Tibial nerve (tissue), 4 donors: ENCODE results near the gene CAMKK1. TPM values are rescaled to one million over a fixed set of nuclear protein-coding genes. Genes with fewer than 3 reads are reported as not detected.

Experiments
- DNase-seq, 2 donors: peaks; one replicate each; pipeline ENCODE4 v3.0.0-alpha.2; 2019; ENCODE audit warnings: low spot score in 2 of 2
- H3K27ac ChIP-seq, 4 donors: fragments of 200-600 bp; sonication (generic) in 3 of 4; one replicate each; pipeline ENCODE4 v1.5.1; 2017 to 2019; ENCODE audit warnings: mild to moderate bottlenecking in 1 of 4
- H3K27me3 ChIP-seq, 2 donors: fragments of 200-600 bp; sonication (generic) in 1 of 2; one replicate each; pipeline versions ENCODE4 v1.5.1 to v1.6.0; 2017 to 2019
- H3K36me3 ChIP-seq, 3 donors: fragments of 200-600 bp; sonication (generic); one replicate each; pipeline ENCODE4 v1.5.1; 2018 to 2019
- H3K4me1 ChIP-seq, 4 donors: fragments of 200-600 bp; sonication (generic) in 3 of 4; one replicate each; pipeline ENCODE4 v1.5.1; 2017 to 2019
- H3K4me3 ChIP-seq, 4 donors: fragments of 200-600 bp; sonication (generic) in 3 of 4; one replicate each; pipeline ENCODE4 v1.5.1; 2017 to 2019; ENCODE audit warnings: mild to moderate bottlenecking in 1 of 4, moderate library complexity in 1 of 4
- H3K9me3 ChIP-seq, 4 donors: fragments of 200-600 bp; sonication (generic) in 3 of 4; one replicate each; pipeline ENCODE4 v1.5.1; 2017 to 2019
- CTCF ChIP-seq, 5 experiments: fragments of 200-600 bp in 3 of 5; fragments of 450-650 bp in 2 of 5; sonication (generic) in 3 of 5; IDR thresholded peaks; one replicate each; pipeline ENCODE4 v1.5.1; 2016 to 2019; ENCODE audit warnings: antibody characterized with exemption in 5 of 5, mild to moderate bottlenecking in 3 of 5, moderate library complexity in 2 of 5
- EP300 ChIP-seq, 2 donors: sonication (generic); formaldehyde crosslinking; IDR thresholded peaks; one replicate each; pipeline ENCODE4 v1.6.1; 2017; ENCODE audit warnings: antibody characterized with exemption in 2 of 2, mild to moderate bottlenecking in 1 of 2
- POLR2A ChIP-seq, 2 donors: fragments of 450-650 bp; IDR thresholded peaks; one replicate each; pipeline ENCODE4 v1.6.1; 2017; ENCODE audit warnings: antibody characterized with exemption in 2 of 2, mild to moderate bottlenecking in 2 of 2, moderate library complexity in 2 of 2
- WGBS, 2 donors: methylation state at CpG; one replicate each; pipeline ENCODE4 v1.1.5; 2018; 5-methylcytosine and 5-hydroxymethylcytosine counted together
- total RNA-seq, 4 donors: library from RNA; depleted of rRNA; stranded (reverse); fragments of >200 nt; gene quantifications; one replicate each; pipeline ENCODE4 v1.1.0, GENCODE V29; 2016

CAMKK1 gene
- total RNA-seq, 4 donors from 2014 or later, result 4.4 to 15.3 (median 7.3) TPM

- Histone ChIP-seq H3K27me3 (no peaks in the 10 kb centered on the region), H3K4me3 (no peak overlapping the region), H3K4me1 (no peaks in the 10 kb centered on the region), H3K27ac (no peak overlapping the region), H3K9me3 (no peaks in the 10 kb centered on the region), H3K36me3 (peaks cover 0 to 48% (median 0%) of the 10 kb centered on the region in 3 donors)
- 95 to 96% methylated on average over 10 of the region's 10 CpGs for WGBS, 2 donors
- no peak for TF ChIP-seq CTCF (IDR thresholded peaks at IDR 0.05)
- TF ChIP-seq EP300 (IDR thresholded peaks at IDR 0.05), result no peak
- no peak for TF ChIP-seq POLR2A (IDR thresholded peaks at IDR 0.05)
- no peak for DNase-seq
Measured at GRCh38 chr17:3873862-3874261, 19.0 kb downstream of the CAMKK1 start.

GRCh38 chr17:3870871-3871306 is 22.0 kb downstream of the CAMKK1 start:
- Histone ChIP-seq H3K4me1 (no peaks in the 10 kb centered on the region), H3K27ac (no peak overlapping the region), H3K27me3 (no peaks in the 10 kb centered on the region), H3K4me3 (no peak overlapping the region), H3K36me3 (peaks cover 0 to 46% (median 0%) of the 10 kb centered on the region in 3 donors), H3K9me3 (no peaks in the 10 kb centered on the region)
- DNase-seq, result no peak
- TF ChIP-seq EP300 (IDR thresholded peaks at IDR 0.05) (no peak), POLR2A (IDR thresholded peaks at IDR 0.05) (no peak), CTCF (IDR thresholded peaks at IDR 0.05) (no peak)
- WGBS, 2 donors, result 42 to 56% methylated on average over 11 of the region's 11 CpGs

- WGBS, 2 donors, result 75 to 76% methylated on average over 11 of the region's 11 CpGs
- no peak overlapping the region for H3K4me3 ChIP-seq
- H3K27ac ChIP-seq, result no peak overlapping the region
- TF ChIP-seq EP300 (IDR thresholded peaks at IDR 0.05) (no peak), CTCF (IDR thresholded peaks at IDR 0.05) (no peak), POLR2A (IDR thresholded peaks at IDR 0.05) (no peak)
- H3K9me3 ChIP-seq, result no peaks in the 10 kb centered on the region
- no peaks in the 10 kb centered on the region for H3K27me3 ChIP-seq
- peaks cover 0 to 16% (median 0%) of the 10 kb centered on the region in 3 donors for H3K36me3 ChIP-seq
- no peak for DNase-seq
- no peaks in the 10 kb centered on the region for H3K4me1 ChIP-seq
Measured at GRCh38 chr17:3867606-3868005, 25.2 kb downstream of the CAMKK1 start.

GRCh38 chr17:3867106-3867505 is 25.7 kb downstream of the CAMKK1 start:
- 70 to 72% methylated on average over 17 of the region's 17 CpGs for WGBS, 2 donors
- Histone ChIP-seq H3K9me3 (no peaks in the 10 kb centered on the region), H3K27me3 (no peaks in the 10 kb centered on the region), H3K36me3 (peaks cover 0 to 11% (median 0%) of the 10 kb centered on the region in 3 donors), H3K4me1 (no peaks in the 10 kb centered on the region), H3K27ac (no peak overlapping the region), H3K4me3 (no peak overlapping the region)
- no peak for DNase-seq
- no peak for TF ChIP-seq POLR2A (IDR thresholded peaks at IDR 0.05)
- TF ChIP-seq EP300 (IDR thresholded peaks at IDR 0.05), result no peak
- TF ChIP-seq CTCF (IDR thresholded peaks at IDR 0.05), result no peak

GRCh38 chr17:3866276-3866675 is 26.6 kb downstream of the CAMKK1 start:
- H3K4me1 ChIP-seq, result no peaks in the 10 kb centered on the region
- no peaks in the 10 kb centered on the region for H3K9me3 ChIP-seq
- peaks cover 0 to 12% (median 0%) of the 10 kb centered on the region in 3 donors for H3K36me3 ChIP-seq
- no peak overlapping the region for H3K27ac ChIP-seq
- H3K27me3 ChIP-seq, result no peaks in the 10 kb centered on the region
- no peak for TF ChIP-seq CTCF (IDR thresholded peaks at IDR 0.05)
- no peak for TF ChIP-seq EP300 (IDR thresholded peaks at IDR 0.05)
- TF ChIP-seq POLR2A (IDR thresholded peaks at IDR 0.05), result no peak
- 91 to 95% methylated on average over 21 of the region's 21 CpGs for WGBS, 2 donors
- no peak for DNase-seq
- no peak overlapping the region for H3K4me3 ChIP-seq
